ENCODE measurements around the gene HECW1. TPM values are rescaled to one million over a fixed set of nuclear protein-coding genes. Genes with fewer than 3 reads are reported as not detected.

HECW1 gene
- total and polyA plus RNA-seq, 2 experiments from 2014 or later: 11.0 to 21.8 TPM

- no peak for TF ChIP-seq ZNF462 (CRISPR knock-in tag; IDR thresholded peaks at IDR 0.05)
- TF ChIP-seq CTCF (conservative IDR thresholded peaks at IDR 0.05; ENCODE audit: low read depth in 2 of 2): no peak
- no peak for TF ChIP-seq ZNF114 (CRISPR knock-in tag; IDR thresholded peaks at IDR 0.05)
- no peak for TF ChIP-seq CREB1 (CRISPR knock-in tag; IDR thresholded peaks at IDR 0.05; ENCODE audit: low read depth)
- no peak for TF ChIP-seq ZNF331 (CRISPR knock-in tag; IDR thresholded peaks at IDR 0.05; ENCODE audit: low read depth)
- no peak for TF ChIP-seq JUNB (IDR thresholded peaks at IDR 0.05; ENCODE audit: unreplicated experiment)
- TF ChIP-seq NANOG (IDR thresholded peaks at IDR 0.05; ENCODE audit: borderline replicate concordance): no peak
Measured at GRCh38 chr7:43560742-43561330, 448.4 kb downstream of the HECW1 start (continued).

- no peak overlapping the region for H3K4me3 Mint-ChIP-seq
- Histone ChIP-seq H3K4me2 (no peak overlapping the region), H4K20me1 (replicated peaks; ENCODE audit: insufficient read depth) (no peaks in the 10 kb centered on the region), H3K36me3 (ENCODE audit: insufficient read depth) (no peaks in the 10 kb centered on the region), H3K4me3 (no peak overlapping the region), H3K9me2 (ENCODE audit: insufficient read depth) (peaks cover 9% of the 10 kb centered on the region; the same call in 1 of the 2 replicates), H3K4me1 (ENCODE audit: insufficient read depth) (no peaks in the 10 kb centered on the region), H3K79me2 (replicated peaks; ENCODE audit: insufficient read depth) (no peaks in the 10 kb centered on the region), H2AFZ (no peak overlapping the region), H3F3A (replicated peaks; ENCODE audit: low read depth) (no peaks in the 10 kb centered on the region), H3K27me3 (ENCODE audit: insufficient read depth) (no peaks in the 10 kb centered on the region), H3K27ac (ENCODE audit: low read depth) (no peak overlapping the region)
- H3K4me1 Mint-ChIP-seq: no peaks in the 10 kb centered on the region; the same call in 1 of the 3 replicates
- H3K9me3 Mint-ChIP-seq: no peaks in the 10 kb centered on the region
- H3K36me3 Mint-ChIP-seq (ENCODE audit: low read depth): no peaks in the 10 kb centered on the region; the same call in 2 of the 3 replicates
- H3K27me3 Mint-ChIP-seq (ENCODE audit: insufficient read depth, low read depth, poor library complexity): peaks cover under 1% of the 10 kb centered on the region
- ATAC-seq: no peak
- DNase-seq (ENCODE audit: low spot score): no peak
- H3K27ac Mint-ChIP-seq: no peak overlapping the region
- TF ChIP-seq CREB1 (CRISPR knock-in tag; IDR thresholded peaks at IDR 0.05; ENCODE audit: low read depth) (no peak), STAT1 (IDR thresholded peaks at IDR 0.05; ENCODE audit: unreplicated experiment) (no peak), ETS1 (IDR thresholded peaks at IDR 0.05) (no peak)
Measured at GRCh38 chr7:43562383-43562782, 449.9 kb downstream of the HECW1 start.
